Measurements from ENCODE around the gene ANKRD55.

Gene ANKRD55

GRCh38 chr5:56094579-56095361 is 138.4 kb downstream of the ANKRD55 start:
- Histone ChIP-seq H3K27me3 (replicated peaks; ENCODE audit: insufficient read depth, low read length) (no peaks in the 10 kb centered on the region), H3K4me1 (ENCODE audit: low read length) (peaks cover 33% of the 10 kb centered on the region), H4K20me1 (ENCODE audit: insufficient read depth, low read length) (no peaks in the 10 kb centered on the region), H3K9me3 (replicated peaks; ENCODE audit: insufficient read depth, low read length) (no peaks in the 10 kb centered on the region), H3K27ac (ENCODE audit: low read length) (peak overlapping the region; percentile 68), H3F3A (ENCODE audit: insufficient read depth, low read length) (peaks cover 15% of the 10 kb centered on the region), H3K79me2 (ENCODE audit: low read length) (no peaks in the 10 kb centered on the region), H3K9ac (ENCODE audit: low read length) (no peak overlapping the region; the same call in 1 of the 2 replicates), H3K9me2 (replicated peaks; ENCODE audit: insufficient read depth, low read length) (no peaks in the 10 kb centered on the region), H2AFZ (ENCODE audit: low read length) (peak overlapping the region; percentile 42; the same call in 1 of the 2 replicates), H3K4me3 (ENCODE audit: low read length) (no peak overlapping the region), H3K4me2 (ENCODE audit: low read depth, low read length) (peak overlapping the region; percentile 56), H3K36me3 (replicated peaks; ENCODE audit: insufficient read depth, low read length) (no peaks in the 10 kb centered on the region)
- no peak for TF ChIP-seq EZH2phosphoT487 (IDR thresholded peaks at IDR 0.05; ENCODE audit: low read length)
- TF ChIP-seq CTCF (IDR thresholded peaks at IDR 0.05; ENCODE audit: low read length): no peak
- no peak for TF ChIP-seq EZH2 (optimal IDR thresholded peaks at IDR 0.05; ENCODE audit: low read depth, low read length)
- DNase-seq: no peak

GRCh38 chr5:56093970-56094369 is 139.2 kb downstream of the ANKRD55 start:
- Histone ChIP-seq H4K20me1 (ENCODE audit: insufficient read depth, low read length) (no peaks in the 10 kb centered on the region), H3K4me2 (ENCODE audit: low read depth, low read length) (no peak overlapping the region), H3K27ac (ENCODE audit: low read length) (peak overlapping the region; percentile 9; the same call in 1 of the 2 replicates), H3K79me2 (ENCODE audit: low read length) (no peaks in the 10 kb centered on the region), H3K9me2 (replicated peaks; ENCODE audit: insufficient read depth, low read length) (no peaks in the 10 kb centered on the region), H3K27me3 (replicated peaks; ENCODE audit: insufficient read depth, low read length) (no peaks in the 10 kb centered on the region), H3K9me3 (replicated peaks; ENCODE audit: insufficient read depth, low read length) (no peaks in the 10 kb centered on the region), H2AFZ (ENCODE audit: low read length) (no peak overlapping the region; the same call in 1 of the 2 replicates), H3K9ac (ENCODE audit: low read length) (no peak overlapping the region), H3K4me3 (ENCODE audit: low read length) (no peak overlapping the region), H3K4me1 (ENCODE audit: low read length) (peaks cover 37% of the 10 kb centered on the region), H3F3A (ENCODE audit: insufficient read depth, low read length) (peaks cover 15% of the 10 kb centered on the region), H3K36me3 (replicated peaks; ENCODE audit: insufficient read depth, low read length) (no peaks in the 10 kb centered on the region)
- no peak for DNase-seq
- TF ChIP-seq EZH2phosphoT487 (IDR thresholded peaks at IDR 0.05; ENCODE audit: low read length): no peak
- TF ChIP-seq CTCF (IDR thresholded peaks at IDR 0.05; ENCODE audit: low read length): no peak
- no peak for TF ChIP-seq EZH2 (optimal IDR thresholded peaks at IDR 0.05; ENCODE audit: low read depth, low read length)

- DNase-seq: no peak
- peaks cover 15% of the 10 kb centered on the region for H3F3A ChIP-seq (ENCODE audit: insufficient read depth, low read length)
Measured at GRCh38 chr5:56092115-56092514, 141.0 kb downstream of the ANKRD55 start.

More at GRCh38 chr5:56092115-56092514, 141.0 kb downstream of the ANKRD55 start:
- Histone ChIP-seq H3K9me2 (replicated peaks; ENCODE audit: insufficient read depth, low read length) (no peaks in the 10 kb centered on the region), H2AFZ (ENCODE audit: low read length) (no peak overlapping the region), H3K27me3 (replicated peaks; ENCODE audit: insufficient read depth, low read length) (no peaks in the 10 kb centered on the region), H3K4me3 (ENCODE audit: low read length) (no peak overlapping the region), H3K9ac (ENCODE audit: low read length) (no peak overlapping the region), H3K79me2 (ENCODE audit: low read length) (no peaks in the 10 kb centered on the region), H3K27ac (ENCODE audit: low read length) (no peak overlapping the region), H3K9me3 (replicated peaks; ENCODE audit: insufficient read depth, low read length) (no peaks in the 10 kb centered on the region), H3K4me2 (ENCODE audit: low read depth, low read length) (no peak overlapping the region), H4K20me1 (ENCODE audit: insufficient read depth, low read length) (no peaks in the 10 kb centered on the region), H3K36me3 (replicated peaks; ENCODE audit: insufficient read depth, low read length) (no peaks in the 10 kb centered on the region), H3K4me1 (ENCODE audit: low read length) (peaks cover 39% of the 10 kb centered on the region)
- TF ChIP-seq EZH2 (optimal IDR thresholded peaks at IDR 0.05; ENCODE audit: low read depth, low read length) (no peak), EZH2phosphoT487 (IDR thresholded peaks at IDR 0.05; ENCODE audit: low read length) (no peak), CTCF (IDR thresholded peaks at IDR 0.05; ENCODE audit: low read length) (no peak)
